ENCODE data around the gene TLE2. TPM values are rescaled to one million over a fixed set of nuclear protein-coding genes. Genes with fewer than 3 reads are reported as not detected.
"Not testable (repeated sequence)": the region's sequence is repeated elsewhere in the genome, so short reads cannot be mapped to it uniquely, and the experiment has no call there.

TLE2 gene
- total RNA-seq, 1 donor from 2014 or later: 2.3 TPM

- intact Hi-C loops (cut with micrococcal nuclease); H3K27ac Mint-ChIP-seq; H3K4me1 Mint-ChIP-seq; DNase-seq; H3K27me3 Mint-ChIP-seq; H3K9me3 Mint-ChIP-seq; H3K4me3 Mint-ChIP-seq: not testable (repeated sequence)
- H3K36me3 Mint-ChIP-seq (ENCODE audit: low read depth): peaks cover 19% of the 10 kb centered on the region
Observed at GRCh38 chr19:3050016-3050415, 20.9 kb upstream of the TLE2 start.

GRCh38 chr19:3049089-3049488 lies 20.0 kb upstream of the TLE2 start:
- peaks cover 8% of the 10 kb centered on the region for H3K27me3 Mint-ChIP-seq
- H3K9me3 Mint-ChIP-seq: no peaks in the 10 kb centered on the region
- no peak overlapping the region for H3K27ac Mint-ChIP-seq
- peaks cover 7% of the 10 kb centered on the region for H3K4me1 Mint-ChIP-seq
- intact Hi-C loops (cut with micrococcal nuclease): no loop called here
- no peak overlapping the region for H3K4me3 Mint-ChIP-seq
- no peak for DNase-seq
- peaks cover 10% of the 10 kb centered on the region for H3K36me3 Mint-ChIP-seq (ENCODE audit: low read depth)

- intact Hi-C loops (cut with micrococcal nuclease): no loop called here
- no peaks in the 10 kb centered on the region for H3K9me3 Mint-ChIP-seq
- no peak for DNase-seq
- H3K4me1 Mint-ChIP-seq: peaks cover 7% of the 10 kb centered on the region
- peaks cover 8% of the 10 kb centered on the region for H3K27me3 Mint-ChIP-seq
- H3K36me3 Mint-ChIP-seq (ENCODE audit: low read depth): peaks cover 3% of the 10 kb centered on the region
- peak overlapping the region; percentile 80 for H3K4me3 Mint-ChIP-seq
- H3K27ac Mint-ChIP-seq: no peak overlapping the region
Observed at GRCh38 chr19:3048190-3048533, 19.1 kb upstream of the TLE2 start.

- peak; percentile 89 for DNase-seq
- peaks cover 1% of the 10 kb centered on the region for H3K36me3 Mint-ChIP-seq (ENCODE audit: low read depth)
- peaks cover 8% of the 10 kb centered on the region for H3K27me3 Mint-ChIP-seq
- intact Hi-C loops (cut with micrococcal nuclease): no loop called here
- peak overlapping the region; percentile 56 for H3K27ac Mint-ChIP-seq
- peaks cover 7% of the 10 kb centered on the region for H3K4me1 Mint-ChIP-seq
- H3K4me3 Mint-ChIP-seq: peak overlapping the region; percentile 80
- no peaks in the 10 kb centered on the region for H3K9me3 Mint-ChIP-seq
Observed at GRCh38 chr19:3047496-3048189, 18.6 kb upstream of the TLE2 start.

GRCh38 chr19:3046698-3047495 lies 17.8 kb upstream of the TLE2 start:
- Mint-ChIP-seq H3K27ac (no peak overlapping the region), H3K4me1 (peaks cover 11% of the 10 kb centered on the region), H3K27me3 (peaks cover 8% of the 10 kb centered on the region), H3K9me3 (no peaks in the 10 kb centered on the region), H3K36me3 (ENCODE audit: low read depth) (no peaks in the 10 kb centered on the region), H3K4me3 (no peak overlapping the region)
- intact Hi-C loops (cut with micrococcal nuclease): no loop called here
- no peak for DNase-seq

- DNase-seq: no peak
- no peak overlapping the region for H3K4me3 Mint-ChIP-seq
- peaks cover 10% of the 10 kb centered on the region for H3K27me3 Mint-ChIP-seq
- H3K4me1 Mint-ChIP-seq: peaks cover 11% of the 10 kb centered on the region
- no peaks in the 10 kb centered on the region for H3K36me3 Mint-ChIP-seq (ENCODE audit: low read depth)
- intact Hi-C loops (cut with micrococcal nuclease): no loop called here
- H3K9me3 Mint-ChIP-seq: no peaks in the 10 kb centered on the region
- no peak overlapping the region for H3K27ac Mint-ChIP-seq
Observed at GRCh38 chr19:3045885-3046697, 17.0 kb upstream of the TLE2 start.

- Mint-ChIP-seq H3K27me3 (peaks cover 10% of the 10 kb centered on the region), H3K4me1 (peaks cover 11% of the 10 kb centered on the region), H3K36me3 (ENCODE audit: low read depth) (no peaks in the 10 kb centered on the region), H3K4me3 (no peak overlapping the region), H3K27ac (no peak overlapping the region), H3K9me3 (no peaks in the 10 kb centered on the region)
- DNase-seq: no peak
- intact Hi-C loops (cut with micrococcal nuclease): no loop called here
Observed at GRCh38 chr19:3045191-3045590, 16.1 kb upstream of the TLE2 start.

- intact Hi-C loops (cut with micrococcal nuclease): no loop called here
- H3K27ac Mint-ChIP-seq: no peak overlapping the region
- peaks cover 14% of the 10 kb centered on the region for H3K4me1 Mint-ChIP-seq
- H3K27me3 Mint-ChIP-seq: peaks cover 6% of the 10 kb centered on the region
- H3K4me3 Mint-ChIP-seq: no peak overlapping the region
- DNase-seq: no peak
- no peaks in the 10 kb centered on the region for H3K36me3 Mint-ChIP-seq (ENCODE audit: low read depth)
- no peaks in the 10 kb centered on the region for H3K9me3 Mint-ChIP-seq
Observed at GRCh38 chr19:3042621-3043267, 13.7 kb upstream of the TLE2 start.

- intact Hi-C loops (cut with micrococcal nuclease): no loop called here
- peaks cover 11% of the 10 kb centered on the region for H3K4me1 Mint-ChIP-seq
- H3K9me3 Mint-ChIP-seq: no peaks in the 10 kb centered on the region
- DNase-seq: no peak
- no peak overlapping the region for H3K4me3 Mint-ChIP-seq
- no peaks in the 10 kb centered on the region for H3K36me3 Mint-ChIP-seq (ENCODE audit: low read depth)
- H3K27me3 Mint-ChIP-seq: peaks cover 2% of the 10 kb centered on the region
- no peak overlapping the region for H3K27ac Mint-ChIP-seq
Observed at GRCh38 chr19:3041761-3042620, 12.9 kb upstream of the TLE2 start.

GRCh38 chr19:3041327-3041726 lies 12.2 kb upstream of the TLE2 start:
- H3K4me3 Mint-ChIP-seq: no peak overlapping the region
- H3K36me3 Mint-ChIP-seq (ENCODE audit: low read depth): no peaks in the 10 kb centered on the region
- no peak for DNase-seq
- peaks cover 13% of the 10 kb centered on the region for H3K4me1 Mint-ChIP-seq
- intact Hi-C loops (cut with micrococcal nuclease): no loop called here
- H3K27me3 Mint-ChIP-seq: peaks cover 2% of the 10 kb centered on the region
- H3K9me3 Mint-ChIP-seq: no peaks in the 10 kb centered on the region
- no peak overlapping the region for H3K27ac Mint-ChIP-seq

- no peaks in the 10 kb centered on the region for H3K36me3 Mint-ChIP-seq (ENCODE audit: low read depth)
- no peak overlapping the region for H3K4me3 Mint-ChIP-seq
- peak; percentile 54 for DNase-seq
- intact Hi-C loops (cut with micrococcal nuclease): no loop called here
- H3K27ac Mint-ChIP-seq: peak overlapping the region; percentile 24
- H3K27me3 Mint-ChIP-seq: peaks cover 2% of the 10 kb centered on the region
- no peaks in the 10 kb centered on the region for H3K9me3 Mint-ChIP-seq
- peaks cover 22% of the 10 kb centered on the region for H3K4me1 Mint-ChIP-seq
Observed at GRCh38 chr19:3039641-3040077, 10.6 kb upstream of the TLE2 start.

GRCh38 chr19:3039125-3039524 lies 10.0 kb upstream of the TLE2 start:
- Mint-ChIP-seq H3K36me3 (ENCODE audit: low read depth) (no peaks in the 10 kb centered on the region), H3K27me3 (peaks cover 7% of the 10 kb centered on the region), H3K9me3 (no peaks in the 10 kb centered on the region), H3K27ac (peak overlapping the region; percentile 24), H3K4me3 (peak overlapping the region; percentile 2), H3K4me1 (peaks cover 27% of the 10 kb centered on the region)
- intact Hi-C loops (cut with micrococcal nuclease): no loop called here
- DNase-seq: no peak

- H3K4me1 Mint-ChIP-seq: peaks cover 27% of the 10 kb centered on the region
- DNase-seq: no peak
- no peaks in the 10 kb centered on the region for H3K36me3 Mint-ChIP-seq (ENCODE audit: low read depth)
- H3K27me3 Mint-ChIP-seq: peaks cover 15% of the 10 kb centered on the region
- intact Hi-C loops (cut with micrococcal nuclease): no loop called here
- H3K4me3 Mint-ChIP-seq: peak overlapping the region; percentile 38
- H3K9me3 Mint-ChIP-seq: no peaks in the 10 kb centered on the region
- H3K27ac Mint-ChIP-seq: no peak overlapping the region
Observed at GRCh38 chr19:3038214-3038613, 9.1 kb upstream of the TLE2 start.
